MCF 10A (cell line): ENCODE data around the gene PITX1. TPM values are rescaled to one million over a fixed set of nuclear protein-coding genes. Genes with fewer than 3 reads are reported as not detected.

Experiments used
- BruUV-seq: library from RNA; stranded (reverse); fragments of 400-500 nt; replicated peaks from 2 replicates; lab custom pipeline; 2021; lab: Mats Ljungman, UMichigan
- CTCF ChIA-PET: fragments of 300-600 bp; sonication (Branson Sonifier 250); formaldehyde crosslinking; extraction: SDS; loops from one replicate; lab custom pipeline; 2021; ENCODE audit warnings: antibody characterized with exemption, inconsistent platforms; lab: Yijun Ruan, JAX
- POLR2A ChIA-PET: fragments of 300-600, 350-650 bp; sonication (Branson Sonifier 250); formaldehyde crosslinking; extraction: SDS; loops from one replicate; lab custom pipeline; 2020; ENCODE audit warnings: antibody characterized with exemption, inconsistent platforms; lab: Yijun Ruan, JAX
- DNase-seq: peaks from one replicate; pipeline ENCODE4 v3.0.0-alpha.2; 2018; ENCODE audit not compliant: unreplicated experiment
- H3K27ac Mint-ChIP-seq: one replicate; pipeline ENCODE4 v1.8.0; 2022; ENCODE audit warnings: mild to moderate bottlenecking, low read depth, mixed read lengths; ENCODE audit not compliant: unreplicated experiment
- H3K27me3 Mint-ChIP-seq: one replicate; pipeline ENCODE4 v1.8.0; 2022; ENCODE audit warnings: mixed read lengths; ENCODE audit not compliant: insufficient read depth, unreplicated experiment
- H3K36me3 Mint-ChIP-seq: one replicate; pipeline ENCODE4 v1.8.0; 2022; ENCODE audit warnings: mild to moderate bottlenecking, moderate library complexity, mixed read lengths; ENCODE audit not compliant: insufficient read depth, unreplicated experiment
- H3K4me1 Mint-ChIP-seq: one replicate; pipeline ENCODE4 v1.8.0; 2022; ENCODE audit warnings: mixed read lengths; ENCODE audit not compliant: insufficient read depth, unreplicated experiment
- H3K4me3 Mint-ChIP-seq: one replicate; pipeline ENCODE4 v1.8.0; 2022; ENCODE audit warnings: mild to moderate bottlenecking, moderate library complexity, mixed read lengths; ENCODE audit not compliant: unreplicated experiment
- H3K9me3 Mint-ChIP-seq: one replicate; pipeline ENCODE4 v1.8.0; 2022; ENCODE audit warnings: mixed read lengths; ENCODE audit not compliant: unreplicated experiment
- intact Hi-C: fragments of 100-400 bp; cut with micrococcal nuclease; formaldehyde crosslinking; loops from 2 replicates; pipeline ENCODE4 v1.14.1; 2022
- total RNA-seq: library from RNA; stranded (reverse); gene quantifications from 2 replicates; pipeline ENCODE4 v1.2.3, GENCODE V29; 2022
- TF ChIP-seq, protein P1 (sequence below): fragments of 200-600 bp; IDR thresholded peaks from one replicate; pipeline ENCODE4 v1.8.0; 2022; ENCODE audit warnings: antibody characterized with exemption, mild to moderate bottlenecking; ENCODE audit not compliant: unreplicated experiment

PITX1 gene
- total RNA-seq, 1 experiment from 2014 or later: 42.9 TPM

DNA sequence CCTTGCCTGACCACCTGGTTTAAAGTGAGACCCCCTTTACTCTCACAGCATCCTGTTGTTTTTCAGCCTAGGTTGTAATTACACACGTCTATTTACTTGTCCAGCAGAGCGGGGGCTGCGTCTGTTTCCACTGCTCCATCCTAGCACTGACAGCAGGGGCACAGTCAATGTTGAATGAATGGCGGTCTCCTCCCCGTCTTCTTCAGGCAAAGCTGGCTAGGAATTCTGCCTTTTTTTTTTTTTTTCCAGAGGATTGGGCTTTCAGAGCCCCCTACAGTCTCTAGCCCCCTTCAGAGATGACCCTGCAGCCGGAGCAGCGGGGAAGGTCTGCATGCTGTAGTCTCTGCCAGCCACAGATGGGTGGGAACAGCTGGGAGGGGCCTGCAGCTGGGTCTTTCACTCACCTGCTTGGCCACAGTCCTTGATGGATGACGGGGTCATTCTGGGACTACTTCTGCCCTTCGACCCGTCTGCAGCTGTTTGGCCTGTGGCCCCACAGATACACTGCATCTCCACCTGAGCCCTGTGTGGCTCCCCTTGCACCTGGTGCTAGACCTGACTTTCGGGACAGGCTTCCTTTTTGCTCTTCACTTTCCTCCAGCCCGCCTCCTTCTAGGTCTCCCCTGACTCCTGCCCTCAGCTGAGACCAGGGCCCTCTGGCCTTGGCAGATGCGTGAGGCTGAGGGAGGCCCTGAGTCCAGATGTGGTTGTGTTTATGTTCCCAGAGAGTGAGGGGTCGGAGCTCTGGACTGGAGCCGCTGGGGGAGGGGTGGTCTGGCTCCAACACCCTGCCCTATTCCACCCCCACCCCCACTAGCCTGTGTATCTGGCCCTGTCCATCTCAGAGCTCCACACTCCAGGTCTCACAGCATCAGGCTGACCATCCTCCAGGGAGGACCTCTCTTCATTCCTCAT lies 8.0 kb downstream of the PITX1 start:
- peak overlapping the region; percentile 24 for H3K27ac Mint-ChIP-seq
- ChIA-PET POLR2A (interaction anchor here (0.7 to 6.2 kb wide), 6 partner anchors 8 to 161 kb away, joined by 3 to 40 read pairs (median 4); partner anchors contain the start of gene PITX1), CTCF (interaction anchor here (0.6 to 2.1 kb wide), 7 partner anchors 62 to 306 kb away, joined by 3 to 11 read pairs (median 3); no protein-coding TSS in a partner anchor)
- H3K36me3 Mint-ChIP-seq: peaks cover 26% of the 10 kb centered on the region
- H3K27me3 Mint-ChIP-seq: no peaks in the 10 kb centered on the region
- H3K4me3 Mint-ChIP-seq: no peak overlapping the region
- H3K9me3 Mint-ChIP-seq: peaks cover 8% of the 10 kb centered on the region
- peaks cover 10% of the 10 kb centered on the region for H3K4me1 Mint-ChIP-seq
- BruUV-seq: no TSS peak
- DNase-seq: no peak
- TF ChIP-seq, protein P1, sequence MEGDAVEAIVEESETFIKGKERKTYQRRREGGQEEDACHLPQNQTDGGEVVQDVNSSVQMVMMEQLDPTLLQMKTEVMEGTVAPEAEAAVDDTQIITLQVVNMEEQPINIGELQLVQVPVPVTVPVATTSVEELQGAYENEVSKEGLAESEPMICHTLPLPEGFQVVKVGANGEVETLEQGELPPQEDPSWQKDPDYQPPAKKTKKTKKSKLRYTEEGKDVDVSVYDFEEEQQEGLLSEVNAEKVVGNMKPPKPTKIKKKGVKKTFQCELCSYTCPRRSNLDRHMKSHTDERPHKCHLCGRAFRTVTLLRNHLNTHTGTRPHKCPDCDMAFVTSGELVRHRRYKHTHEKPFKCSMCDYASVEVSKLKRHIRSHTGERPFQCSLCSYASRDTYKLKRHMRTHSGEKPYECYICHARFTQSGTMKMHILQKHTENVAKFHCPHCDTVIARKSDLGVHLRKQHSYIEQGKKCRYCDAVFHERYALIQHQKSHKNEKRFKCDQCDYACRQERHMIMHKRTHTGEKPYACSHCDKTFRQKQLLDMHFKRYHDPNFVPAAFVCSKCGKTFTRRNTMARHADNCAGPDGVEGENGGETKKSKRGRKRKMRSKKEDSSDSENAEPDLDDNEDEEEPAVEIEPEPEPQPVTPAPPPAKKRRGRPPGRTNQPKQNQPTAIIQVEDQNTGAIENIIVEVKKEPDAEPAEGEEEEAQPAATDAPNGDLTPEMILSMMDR: no peak
- intact Hi-C loops: no loop called here

DNA sequence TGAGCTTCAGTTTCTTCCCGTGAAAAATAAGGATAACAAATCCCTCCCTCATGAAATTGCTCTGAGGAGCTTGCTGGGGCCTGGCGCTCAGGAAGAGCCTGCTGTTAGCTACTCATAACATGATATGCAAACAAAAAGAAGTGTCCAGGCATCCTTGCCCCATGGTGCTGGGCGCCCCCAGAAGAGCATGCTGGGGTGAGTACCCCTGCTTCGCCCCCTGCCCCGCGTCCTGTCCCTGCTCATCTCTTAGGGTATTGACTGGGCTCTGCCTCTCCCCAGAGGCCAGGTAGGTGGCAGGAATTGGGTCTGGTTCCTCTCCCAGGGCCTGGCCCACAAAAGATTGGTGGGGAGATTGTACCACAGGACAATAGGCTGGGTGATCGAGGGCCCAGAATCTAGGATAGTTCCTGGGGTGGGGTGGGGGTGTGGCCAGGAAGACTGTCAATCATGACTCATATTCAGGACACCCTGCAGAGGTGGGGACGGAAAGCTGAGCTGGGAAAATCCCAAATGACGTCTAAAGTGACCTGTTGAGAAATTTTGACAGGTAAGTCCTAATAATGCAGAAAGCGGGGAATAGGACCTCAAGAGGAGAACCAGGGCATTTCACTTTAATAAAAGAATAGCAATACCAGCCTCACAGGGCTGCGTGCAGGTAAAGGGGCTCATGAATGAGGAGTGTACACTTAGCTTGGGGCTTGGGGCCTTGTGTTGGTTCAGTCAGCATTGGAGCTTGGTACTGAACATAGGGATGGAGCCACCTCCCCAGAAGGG lies 8.9 kb downstream of the PITX1 start:
- DNase-seq: peak; percentile 96
- H3K27ac Mint-ChIP-seq: peak overlapping the region; percentile 24
- H3K9me3 Mint-ChIP-seq: peaks cover 8% of the 10 kb centered on the region
- intact Hi-C loops: no loop called here
- H3K27me3 Mint-ChIP-seq: no peaks in the 10 kb centered on the region
- H3K4me3 Mint-ChIP-seq: no peak overlapping the region
- ChIA-PET POLR2A (interaction anchor here (0.5 to 6.2 kb wide), 7 partner anchors 9 to 162 kb away, joined by 3 to 40 read pairs (median 4); partner anchors contain the start of gene PITX1), CTCF (interaction anchor here (0.6 to 2.1 kb wide), 9 partner anchors 53 to 307 kb away, joined by 3 to 11 read pairs (median 4); no protein-coding TSS in a partner anchor)
- peaks cover 21% of the 10 kb centered on the region for H3K36me3 Mint-ChIP-seq
- H3K4me1 Mint-ChIP-seq: peaks cover 10% of the 10 kb centered on the region
- TF ChIP-seq, protein P1: no peak
- no TSS peak for BruUV-seq

DNA sequence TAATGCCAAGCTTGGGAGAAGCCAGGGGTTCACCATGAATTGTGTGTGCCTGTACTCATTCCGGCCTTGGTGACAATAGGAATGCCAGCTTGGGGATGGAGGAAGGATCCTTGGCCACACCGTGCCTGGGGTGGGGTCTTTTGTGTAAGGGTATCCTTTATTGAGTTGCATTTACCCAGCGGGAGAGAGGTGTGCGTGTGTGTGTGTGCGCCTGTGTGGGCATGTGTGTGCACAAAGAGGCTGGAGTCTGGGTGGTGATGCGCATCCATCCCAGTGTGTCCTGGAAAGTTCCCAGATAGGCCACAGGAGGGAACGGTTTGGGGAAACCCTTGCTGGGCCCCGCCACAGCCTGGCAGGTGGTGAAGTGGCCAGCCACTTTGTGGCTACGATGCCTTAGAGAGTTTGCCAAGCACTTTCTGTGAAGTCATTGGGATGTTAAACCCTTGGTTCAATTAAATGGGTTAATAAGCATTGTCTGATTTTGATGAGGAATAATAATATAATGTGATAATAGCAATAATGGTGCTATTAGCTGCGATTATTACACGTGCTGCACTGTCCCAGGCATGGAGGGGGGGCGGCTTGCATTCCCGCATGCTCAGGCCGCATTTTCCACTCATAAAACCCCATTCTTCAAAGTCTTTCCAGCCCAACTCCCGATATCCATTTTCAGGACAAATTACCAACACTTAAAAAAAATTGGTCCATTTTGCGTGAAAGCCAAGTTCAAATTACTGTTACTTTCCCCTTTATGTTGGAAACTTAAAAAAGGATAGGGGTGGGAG lies 13.7 kb downstream of the PITX1 start:
- no peaks in the 10 kb centered on the region for H3K27me3 Mint-ChIP-seq

More for the DNA sequence above, 13.7 kb downstream of the PITX1 start:
- H3K4me1 Mint-ChIP-seq: peaks cover 6% of the 10 kb centered on the region
- no peak for DNase-seq
- TF ChIP-seq, protein P1: no peak
- BruUV-seq: no TSS peak
- no peaks in the 10 kb centered on the region for H3K9me3 Mint-ChIP-seq
- POLR2A ChIA-PET: interaction anchor here (6.2 kb wide), 1 partner anchor 13 kb away, joined by 40 read pairs; the partner anchor contains the start of gene PITX1
- H3K4me3 Mint-ChIP-seq: no peak overlapping the region
- H3K27ac Mint-ChIP-seq: no peak overlapping the region
- CTCF ChIA-PET: interaction anchor here (0.7 kb wide), 1 partner anchor 317 kb away, joined by 4 read pairs; no protein-coding TSS in a partner anchor
- intact Hi-C loops: no loop called here
- H3K36me3 Mint-ChIP-seq: no peaks in the 10 kb centered on the region
